HepG2 (cell line): ENCODE data around the gene STC2. TPM values are rescaled to one million over a fixed set of nuclear protein-coding genes. Genes with fewer than 3 reads are reported as not detected.

Source experiments
- BORCS8-MEF2B ChIP-seq: sonication (generic); formaldehyde crosslinking; IDR thresholded peaks from 2 replicates; pipeline ENCODE4 v1.8.0; 2022; ENCODE audit warnings: mild to moderate bottlenecking, missing genetic modification reagents
- DZIP1 ChIP-seq: sonication (generic); formaldehyde crosslinking; IDR thresholded peaks from 2 replicates; pipeline ENCODE4 v1.5.0; 2020; ENCODE audit warnings: mild to moderate bottlenecking, missing genetic modification reagents
- FOSL1 ChIP-seq: sonication (generic); formaldehyde crosslinking; IDR thresholded peaks from 2 replicates; pipeline ENCODE4 v1.9.0; 2021; ENCODE audit warnings: missing genetic modification reagents, borderline replicate concordance
- GZF1 ChIP-seq: sonication (generic); formaldehyde crosslinking; IDR thresholded peaks from 2 replicates; pipeline ENCODE4 v1.5.1; 2020; ENCODE audit warnings: mild to moderate bottlenecking, missing genetic modification reagents
- HMG20B ChIP-seq: conservative IDR thresholded peaks from 2 replicates; pipeline ENCODE4 v1.6.1; 2016; ENCODE audit warnings: missing genetic modification reagents, missing compliant biosample characterization
- JUNB ChIP-seq: sonication (generic); formaldehyde crosslinking; IDR thresholded peaks from 2 replicates; pipeline ENCODE4 v1.8.0; 2022; ENCODE audit warnings: missing genetic modification reagents, mild to moderate bottlenecking, borderline replicate concordance
- JUND ChIP-seq: sonication (generic); formaldehyde crosslinking; IDR thresholded peaks from 2 replicates; pipeline ENCODE4 v1.8.0; 2022; ENCODE audit warnings: mild to moderate bottlenecking, missing genetic modification reagents
- KAT7 ChIP-seq: IDR thresholded peaks from 2 replicates; pipeline ENCODE4 v1.6.1; 2018; ENCODE audit warnings: borderline replicate concordance, missing compliant biosample characterization
- MATR3 ChIP-seq: sonication (generic); formaldehyde crosslinking; IDR thresholded peaks from 2 replicates; pipeline ENCODE4 v1.4.0; 2020; ENCODE audit warnings: missing genetic modification reagents
- NFATC3 ChIP-seq: sonication (generic); formaldehyde crosslinking; IDR thresholded peaks from 2 replicates; pipeline ENCODE4 v1.5.1; 2020; ENCODE audit warnings: mild to moderate bottlenecking, missing genetic modification reagents
- PITX1 ChIP-seq: sonication (generic); formaldehyde crosslinking; IDR thresholded peaks from 2 replicates; pipeline ENCODE4 v1.5.1; 2020; ENCODE audit warnings: mild to moderate bottlenecking, missing genetic modification reagents
- PLSCR1 ChIP-seq: sonication (generic); formaldehyde crosslinking; IDR thresholded peaks from 2 replicates; pipeline ENCODE4 v1.5.0; 2020; ENCODE audit warnings: missing genetic modification reagents, mild to moderate bottlenecking, borderline replicate concordance
- PRDM4 ChIP-seq: sonication (generic); formaldehyde crosslinking; IDR thresholded peaks from 2 replicates; pipeline ENCODE4 v1.9.0; 2021; ENCODE audit warnings: missing genetic modification reagents, borderline replicate concordance
- SATB2 ChIP-seq: sonication (generic); formaldehyde crosslinking; IDR thresholded peaks from 2 replicates; pipeline ENCODE4 v1.5.0; 2020; ENCODE audit warnings: missing genetic modification reagents
- SMARCC2 ChIP-seq: fragments of 450-650 bp; IDR thresholded peaks from 2 replicates; pipeline ENCODE4 v1.6.1; 2017; ENCODE audit warnings: antibody characterized with exemption, mild to moderate bottlenecking
- TAF1 ChIP-seq: sonication (generic); formaldehyde crosslinking; IDR thresholded peaks from 2 replicates; pipeline ENCODE4 v1.4.0; 2020; ENCODE audit warnings: missing genetic modification reagents
- TIGD3 ChIP-seq: sonication (generic); formaldehyde crosslinking; IDR thresholded peaks from 2 replicates; pipeline ENCODE4 v1.5.1; 2020; ENCODE audit warnings: mild to moderate bottlenecking, missing genetic modification reagents, borderline replicate concordance
- ZNF432 ChIP-seq: sonication (generic); formaldehyde crosslinking; IDR thresholded peaks from 2 replicates; pipeline ENCODE4 v1.5.0; 2020; ENCODE audit warnings: missing genetic modification reagents, mild to moderate bottlenecking, borderline replicate concordance
- ZNF569 ChIP-seq: sonication (generic); formaldehyde crosslinking; IDR thresholded peaks from 2 replicates; pipeline ENCODE4 v1.5.0; 2020; ENCODE audit warnings: mild to moderate bottlenecking, missing genetic modification reagents, moderate library complexity, borderline replicate concordance
- ZNF605 ChIP-seq: sonication (generic); formaldehyde crosslinking; IDR thresholded peaks from 2 replicates; pipeline ENCODE4 v1.8.0; 2022; ENCODE audit warnings: mild to moderate bottlenecking, missing genetic modification reagents
- ZNF703 ChIP-seq: sonication (generic); formaldehyde crosslinking; IDR thresholded peaks from 2 replicates; pipeline ENCODE4 v1.5.1; 2020; ENCODE audit warnings: missing genetic modification reagents, mild to moderate bottlenecking, moderate library complexity, borderline replicate concordance
- ZNF83 ChIP-seq: sonication (generic); formaldehyde crosslinking; IDR thresholded peaks from 2 replicates; pipeline ENCODE4 v1.4.0; 2020; ENCODE audit warnings: missing genetic modification reagents, mild to moderate bottlenecking, borderline replicate concordance
- polyA plus RNA-seq, 8 experiments: library from polyadenylated mRNA; depleted of rRNA in 3 of 8; stranded (reverse) in 7 of 8; unstranded in 1 of 8; fragments of >200 nt; fragmentation: Illumina TruSeq in 4 of 8; extraction: Trizol in 4 of 8; gene quantifications; 2 replicates each; pipeline versions ENCODE4 v1.2.1 to v1.2.3, GENCODE V29; 2011 to 2016; ENCODE audit warnings: low read depth in 4 of 8, missing spikeins in 1 of 8, mixed read lengths in 1 of 8; ENCODE audit not compliant: insufficient read depth in 1 of 8
- total RNA-seq, 5 experiments: library from RNA; depleted of rRNA; stranded (reverse); fragments of >200 nt; fragmentation: Illumina TruSeq; extraction: Trizol; gene quantifications; 2 replicates each; pipeline ENCODE4 v1.2.3, GENCODE V29; 2016; ENCODE audit warnings: low read depth in 1 of 5

The STC2 gene
- total and polyA plus RNA-seq, 2 of the 13 experiments (the other 11 are each of a cell fraction or from before 2014, with no cell fraction given): 27.1 to 69.2 TPM

GRCh38 chr5:173283318-173284288 lies 44.6 kb downstream of the STC2 start (continued):
- TF ChIP-seq DZIP1 (CRISPR knock-in tag) (peak; percentile 98), ZNF605 (CRISPR knock-in tag) (peak; percentile 99), ZNF703 (CRISPR knock-in tag) (peak; percentile 90), JUND (CRISPR knock-in tag) (peak; percentile 35; the same call in 1 of the 2 replicates), MATR3 (CRISPR knock-in tag) (no peak), SMARCC2 (no peak), HMG20B (CRISPR knock-in tag) (no peak), ZNF432 (CRISPR knock-in tag) (no peak), TIGD3 (CRISPR knock-in tag) (no peak), ZNF569 (CRISPR knock-in tag) (no peak), PRDM4 (peak; percentile 95; the same call in 1 of the 2 replicates), BORCS8-MEF2B (CRISPR knock-in tag) (peak; percentile 99), FOSL1 (CRISPR knock-in tag) (no peak), PLSCR1 (CRISPR knock-in tag) (no peak), PITX1 (CRISPR knock-in tag) (peak; percentile 57; the same call in 1 of the 2 replicates), JUNB (peak; percentile 81; the same call in 1 of the 2 replicates), ZNF83 (CRISPR knock-in tag) (peak; percentile 91), KAT7 (peak; percentile 52; the same call in 1 of the 2 replicates), SATB2 (CRISPR knock-in tag) (peak; percentile 95; the same call in 1 of the 2 replicates), NFATC3 (CRISPR knock-in tag) (peak; percentile 99), GZF1 (CRISPR knock-in tag) (0 out of 2 replicates have a peak, but pooled peaks have one; percentile 50), TAF1 (no peak)
